ENCODE measurements around the gene TCN2. TPM values are rescaled to one million over a fixed set of nuclear protein-coding genes. Genes with fewer than 3 reads are reported as not detected.

Gene TCN2
- total and polyA plus RNA-seq, 4 donors = 10.6 to 60.9 (median 30.6) TPM

DNA sequence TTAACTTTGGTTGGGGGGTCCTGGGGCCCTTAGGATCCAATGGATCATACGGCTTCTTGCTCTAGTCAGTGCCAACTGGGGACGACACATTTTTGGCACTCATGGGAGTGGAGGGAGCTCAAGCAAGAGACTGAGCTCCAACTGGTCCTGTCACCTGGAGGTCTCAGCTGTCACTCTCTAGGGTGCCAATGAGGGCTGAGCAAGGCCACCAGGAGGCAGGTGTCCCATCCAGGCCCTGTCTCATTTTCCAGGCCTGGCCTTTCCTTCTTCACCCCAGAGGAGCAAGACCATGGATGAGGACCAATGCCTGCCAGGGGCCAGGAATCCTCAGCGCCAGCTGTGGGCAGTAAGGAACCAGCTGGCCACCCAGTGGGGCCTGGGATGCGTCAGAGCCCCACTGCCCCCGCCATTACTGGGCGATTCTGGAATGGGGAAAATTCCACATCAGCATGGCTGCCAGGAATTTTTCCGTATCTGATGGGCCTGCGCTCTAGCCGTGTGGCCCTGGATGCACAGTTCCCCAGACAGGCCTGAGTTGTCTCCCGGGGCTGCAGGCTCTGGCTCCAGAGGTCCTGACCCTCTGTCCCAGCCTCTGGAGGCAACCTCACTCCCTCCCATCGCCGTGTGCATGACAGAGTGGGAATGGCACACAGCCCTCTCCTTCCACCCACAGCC lies 31.8 kb upstream of the TCN2 start:
- Histone ChIP-seq H3K4me1 (ENCODE audit: control insufficient read depth in 5 of 5, insufficient read depth in 5 of 5, low read length in 5 of 5) (peaks cover 0 to 11% (median 3%) of the 10 kb centered on the region in 5 donors), H3K36me3 (ENCODE audit: control insufficient read depth in 4 of 4, insufficient read depth in 4 of 4, low read length in 4 of 4) (peaks cover 16 to 41% (median 30%) of the 10 kb centered on the region in 4 donors), H3K27me3 (ENCODE audit: control insufficient read depth in 3 of 3, insufficient read depth in 3 of 3, low read length in 2 of 3) (no peaks in the 10 kb centered on the region), H3K9me3 (ENCODE audit: control insufficient read depth in 4 of 4, insufficient read depth in 3 of 4, low read length in 3 of 4) (no peaks in the 10 kb centered on the region), H3K4me3 (no peak overlapping the region), H3K27ac (ENCODE audit: low read depth in 1 of 2, low read length in 1 of 2) (no peak overlapping the region), H3K9ac (ENCODE audit: insufficient read depth in 1 of 2, low read length in 2 of 2) (no peak overlapping the region)
- TF ChIP-seq, protein P1, sequence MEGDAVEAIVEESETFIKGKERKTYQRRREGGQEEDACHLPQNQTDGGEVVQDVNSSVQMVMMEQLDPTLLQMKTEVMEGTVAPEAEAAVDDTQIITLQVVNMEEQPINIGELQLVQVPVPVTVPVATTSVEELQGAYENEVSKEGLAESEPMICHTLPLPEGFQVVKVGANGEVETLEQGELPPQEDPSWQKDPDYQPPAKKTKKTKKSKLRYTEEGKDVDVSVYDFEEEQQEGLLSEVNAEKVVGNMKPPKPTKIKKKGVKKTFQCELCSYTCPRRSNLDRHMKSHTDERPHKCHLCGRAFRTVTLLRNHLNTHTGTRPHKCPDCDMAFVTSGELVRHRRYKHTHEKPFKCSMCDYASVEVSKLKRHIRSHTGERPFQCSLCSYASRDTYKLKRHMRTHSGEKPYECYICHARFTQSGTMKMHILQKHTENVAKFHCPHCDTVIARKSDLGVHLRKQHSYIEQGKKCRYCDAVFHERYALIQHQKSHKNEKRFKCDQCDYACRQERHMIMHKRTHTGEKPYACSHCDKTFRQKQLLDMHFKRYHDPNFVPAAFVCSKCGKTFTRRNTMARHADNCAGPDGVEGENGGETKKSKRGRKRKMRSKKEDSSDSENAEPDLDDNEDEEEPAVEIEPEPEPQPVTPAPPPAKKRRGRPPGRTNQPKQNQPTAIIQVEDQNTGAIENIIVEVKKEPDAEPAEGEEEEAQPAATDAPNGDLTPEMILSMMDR (IDR thresholded peaks at IDR 0.05; ENCODE audit: control extremely low read depth, extremely low read depth) = no peak
- ATAC-seq (ENCODE audit: insufficient read depth, low FRiP score) (no peak), DNase-seq (peak; percentile 39 to 53 (median 44))
- 72 to 75% methylated on average over 12 of the region's 12 CpGs for WGBS, 2 donors

DNA sequence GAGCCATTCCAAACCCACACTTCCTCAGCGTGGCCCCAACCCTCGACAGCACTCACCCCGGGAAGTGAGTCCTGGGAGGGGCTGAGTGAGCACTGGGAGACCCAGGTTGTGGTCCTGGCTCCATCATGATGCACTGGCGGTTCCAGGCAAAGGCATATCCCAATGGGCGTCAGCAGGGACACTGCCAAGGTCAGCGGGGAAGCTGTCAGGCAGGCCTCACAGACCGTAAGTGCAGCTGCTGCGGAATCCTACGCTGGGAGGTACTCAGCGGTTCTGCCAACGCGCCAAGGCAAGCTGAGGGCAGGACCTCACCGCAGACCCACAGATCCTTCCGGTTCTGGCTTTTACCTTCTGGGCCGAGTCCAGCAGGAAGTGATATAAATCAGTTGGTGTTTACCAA lies 31.1 kb upstream of the TCN2 start:
- H3K27me3 ChIP-seq (ENCODE audit: control insufficient read depth in 3 of 3, insufficient read depth in 3 of 3, low read length in 2 of 3) = no peaks in the 10 kb centered on the region
- ATAC-seq (ENCODE audit: insufficient read depth, low FRiP score) = no peak
- peaks cover 0 to 11% (median 3%) of the 10 kb centered on the region in 5 donors for H3K4me1 ChIP-seq (ENCODE audit: control insufficient read depth in 5 of 5, insufficient read depth in 5 of 5, low read length in 5 of 5)
- no peak overlapping the region for H3K27ac ChIP-seq (ENCODE audit: low read depth in 1 of 2, low read length in 1 of 2)
- DNase-seq = no peak
- TF ChIP-seq, protein P1 (IDR thresholded peaks at IDR 0.05; ENCODE audit: control extremely low read depth, extremely low read depth) = no peak
- no peak overlapping the region for H3K4me3 ChIP-seq
- H3K36me3 ChIP-seq (ENCODE audit: control insufficient read depth in 4 of 4, insufficient read depth in 4 of 4, low read length in 4 of 4) = peaks cover 22 to 49% (median 34%) of the 10 kb centered on the region in 4 donors
- 78% methylated on average over 15 of the region's 15 CpGs for WGBS, 2 donors
- H3K9me3 ChIP-seq (ENCODE audit: control insufficient read depth in 4 of 4, insufficient read depth in 3 of 4, low read length in 3 of 4) = no peaks in the 10 kb centered on the region
- H3K9ac ChIP-seq (ENCODE audit: insufficient read depth in 1 of 2, low read length in 2 of 2) = no peak overlapping the region

DNA sequence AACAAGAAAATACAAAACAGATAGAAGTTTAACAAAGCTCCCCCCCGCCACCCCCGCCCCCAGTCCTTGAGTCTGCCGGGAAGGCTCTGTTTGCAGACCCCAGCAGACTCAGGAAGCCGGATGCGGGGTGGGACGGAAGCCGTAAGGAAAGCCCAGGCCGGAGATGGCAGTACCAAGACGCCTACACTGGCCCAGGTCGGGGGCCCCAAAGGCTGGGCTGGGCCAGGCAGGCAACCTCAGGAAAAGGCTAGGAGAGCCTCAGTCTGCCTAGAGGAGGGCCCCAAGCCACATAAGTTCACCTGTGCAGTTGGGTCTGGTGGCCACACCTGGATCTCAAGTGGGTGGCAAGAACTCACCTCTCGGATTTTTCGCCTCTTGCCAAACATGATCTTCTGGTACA lies 28.5 kb upstream of the TCN2 start:
- TF ChIP-seq, protein P1 (IDR thresholded peaks at IDR 0.05; ENCODE audit: control extremely low read depth, extremely low read depth) = no peak

More for the DNA sequence above, 28.5 kb upstream of the TCN2 start:
- H3K27ac ChIP-seq (ENCODE audit: low read depth in 1 of 2, low read length in 1 of 2) = no peak overlapping the region
- 91 to 92% methylated on average over 12 of the region's 12 CpGs for WGBS, 2 donors
- ATAC-seq (ENCODE audit: insufficient read depth, low FRiP score) = no peak
- peaks cover 28 to 75% (median 44%) of the 10 kb centered on the region in 4 donors for H3K36me3 ChIP-seq (ENCODE audit: control insufficient read depth in 4 of 4, insufficient read depth in 4 of 4, low read length in 4 of 4)
- DNase-seq = no peak
- no peak overlapping the region for H3K4me3 ChIP-seq
- peaks cover 0 to 11% (median 2%) of the 10 kb centered on the region in 5 donors for H3K4me1 ChIP-seq (ENCODE audit: control insufficient read depth in 5 of 5, insufficient read depth in 5 of 5, low read length in 5 of 5)
- no peak overlapping the region for H3K9ac ChIP-seq (ENCODE audit: insufficient read depth in 1 of 2, low read length in 2 of 2)
- H3K27me3 ChIP-seq (ENCODE audit: control insufficient read depth in 3 of 3, insufficient read depth in 3 of 3, low read length in 2 of 3) = no peaks in the 10 kb centered on the region
- H3K9me3 ChIP-seq (ENCODE audit: control insufficient read depth in 4 of 4, insufficient read depth in 3 of 4, low read length in 3 of 4) = peaks cover 0 to 4% (median 0%) of the 10 kb centered on the region in 4 donors

Data from lung (tissue), 12 donors.